ENCODE results near the gene PLA2G4E. TPM values are rescaled to one million over a fixed set of nuclear protein-coding genes. Genes with fewer than 3 reads are reported as not detected.

The PLA2G4E gene
- total and polyA plus RNA-seq, 2 of the 13 experiments (the other 11 are each of a cell fraction or from before 2014, with no cell fraction given): not detected

DNA sequence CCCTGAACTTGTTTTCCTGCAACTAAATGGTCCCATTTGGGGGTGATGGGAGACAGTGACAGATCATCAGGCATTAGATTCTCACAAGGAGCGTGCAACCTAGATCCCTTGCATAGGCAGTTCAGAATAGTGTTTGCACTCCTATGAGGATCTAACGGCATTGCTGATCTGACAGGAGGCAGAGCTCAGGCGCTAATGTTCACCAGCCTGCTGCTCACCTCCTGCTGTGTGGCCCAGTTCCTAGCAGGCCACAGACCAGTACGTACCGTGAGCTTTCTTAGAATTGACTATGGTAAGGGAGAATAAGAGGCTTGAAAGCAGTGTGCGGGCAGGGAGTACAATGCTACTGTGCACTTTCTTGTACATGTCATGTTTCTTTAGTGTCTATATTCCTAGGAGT is 17.6 kb upstream of the PLA2G4E start:
- CTCF ChIA-PET (ENCODE audit: low intra/inter-chr PET ratio, low total read pairs): no interaction called here
- Histone ChIP-seq H3K27me3 (ENCODE audit: control insufficient read depth in 1 of 2, insufficient read depth in 2 of 2, low read length in 2 of 2) (no peaks in the 10 kb centered on the region; a peak in 1 of 5 replicates), H3K9ac (ENCODE audit: insufficient read depth, low read depth, low read length) (no peak overlapping the region), H3K27ac (ENCODE audit: extremely low read length, insufficient read depth, low read length) (no peak overlapping the region), H3K9me3 (ENCODE audit: low read length) (no peaks in the 10 kb centered on the region), H3K4me3 (replicated peaks in 1 of 3; ENCODE audit: insufficient read depth in 1 of 3, low read depth in 2 of 3, low read length in 3 of 3) (no peak overlapping the region), H2AFZ (ENCODE audit: low read length) (no peak overlapping the region), H3K79me2 (ENCODE audit: insufficient read depth, low read length) (no peaks in the 10 kb centered on the region), H3K4me1 (ENCODE audit: insufficient read depth, low read length) (peaks cover 25% of the 10 kb centered on the region), H3K36me3 (replicated peaks in 1 of 2; ENCODE audit: control insufficient read depth in 1 of 2, insufficient read depth in 2 of 2, low read length in 2 of 2) (no peaks in the 10 kb centered on the region), H3K4me2 (ENCODE audit: low read depth, low read length) (no peak overlapping the region), H4K20me1 (ENCODE audit: insufficient read depth, low read length) (no peaks in the 10 kb centered on the region)
- in situ Hi-C loops (cut with HindIII; ENCODE audit: extremely low pct_ligation_motif_present, low pct_unique_long_range_greater_than_20kb): no loop called here
- WGBS (ENCODE audit: low lambda C conversion rate): 75% methylated on average over 2 of the region's 6 CpGs
- TF ChIP-seq, protein P1, sequence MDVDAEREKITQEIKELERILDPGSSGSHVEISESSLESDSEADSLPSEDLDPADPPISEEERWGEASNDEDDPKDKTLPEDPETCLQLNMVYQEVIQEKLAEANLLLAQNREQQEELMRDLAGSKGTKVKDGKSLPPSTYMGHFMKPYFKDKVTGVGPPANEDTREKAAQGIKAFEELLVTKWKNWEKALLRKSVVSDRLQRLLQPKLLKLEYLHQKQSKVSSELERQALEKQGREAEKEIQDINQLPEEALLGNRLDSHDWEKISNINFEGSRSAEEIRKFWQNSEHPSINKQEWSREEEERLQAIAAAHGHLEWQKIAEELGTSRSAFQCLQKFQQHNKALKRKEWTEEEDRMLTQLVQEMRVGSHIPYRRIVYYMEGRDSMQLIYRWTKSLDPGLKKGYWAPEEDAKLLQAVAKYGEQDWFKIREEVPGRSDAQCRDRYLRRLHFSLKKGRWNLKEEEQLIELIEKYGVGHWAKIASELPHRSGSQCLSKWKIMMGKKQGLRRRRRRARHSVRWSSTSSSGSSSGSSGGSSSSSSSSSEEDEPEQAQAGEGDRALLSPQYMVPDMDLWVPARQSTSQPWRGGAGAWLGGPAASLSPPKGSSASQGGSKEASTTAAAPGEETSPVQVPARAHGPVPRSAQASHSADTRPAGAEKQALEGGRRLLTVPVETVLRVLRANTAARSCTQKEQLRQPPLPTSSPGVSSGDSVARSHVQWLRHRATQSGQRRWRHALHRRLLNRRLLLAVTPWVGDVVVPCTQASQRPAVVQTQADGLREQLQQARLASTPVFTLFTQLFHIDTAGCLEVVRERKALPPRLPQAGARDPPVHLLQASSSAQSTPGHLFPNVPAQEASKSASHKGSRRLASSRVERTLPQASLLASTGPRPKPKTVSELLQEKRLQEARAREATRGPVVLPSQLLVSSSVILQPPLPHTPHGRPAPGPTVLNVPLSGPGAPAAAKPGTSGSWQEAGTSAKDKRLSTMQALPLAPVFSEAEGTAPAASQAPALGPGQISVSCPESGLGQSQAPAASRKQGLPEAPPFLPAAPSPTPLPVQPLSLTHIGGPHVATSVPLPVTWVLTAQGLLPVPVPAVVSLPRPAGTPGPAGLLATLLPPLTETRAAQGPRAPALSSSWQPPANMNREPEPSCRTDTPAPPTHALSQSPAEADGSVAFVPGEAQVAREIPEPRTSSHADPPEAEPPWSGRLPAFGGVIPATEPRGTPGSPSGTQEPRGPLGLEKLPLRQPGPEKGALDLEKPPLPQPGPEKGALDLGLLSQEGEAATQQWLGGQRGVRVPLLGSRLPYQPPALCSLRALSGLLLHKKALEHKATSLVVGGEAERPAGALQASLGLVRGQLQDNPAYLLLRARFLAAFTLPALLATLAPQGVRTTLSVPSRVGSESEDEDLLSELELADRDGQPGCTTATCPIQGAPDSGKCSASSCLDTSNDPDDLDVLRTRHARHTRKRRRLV (CRISPR knock-in tag; IDR thresholded peaks at IDR 0.05): no peak
- TF ChIP-seq ZIK1 (CRISPR knock-in tag; IDR thresholded peaks at IDR 0.05; ENCODE audit: borderline replicate concordance, low read depth) (no peak), SMYD3 (CRISPR knock-in tag; IDR thresholded peaks at IDR 0.05) (no peak), ZNF556 (CRISPR knock-in tag; IDR thresholded peaks at IDR 0.05; ENCODE audit: borderline replicate concordance) (no peak), PHF5A (CRISPR knock-in tag; IDR thresholded peaks at IDR 0.05; ENCODE audit: low read depth, unreplicated experiment) (no peak), HNRNPLL (IDR thresholded peaks at IDR 0.05; ENCODE audit: low read depth, low read length, poor library complexity, severe bottlenecking) (no peak), ZMYM4 (CRISPR knock-in tag; IDR thresholded peaks at IDR 0.05) (no peak), REL (CRISPR knock-in tag; conservative IDR thresholded peaks at IDR 0.05) (no peak), EZH2 (conservative IDR thresholded peaks at IDR 0.05; ENCODE audit: low read depth, low read length) (no peak)
- TF ChIP-seq, protein P2, sequence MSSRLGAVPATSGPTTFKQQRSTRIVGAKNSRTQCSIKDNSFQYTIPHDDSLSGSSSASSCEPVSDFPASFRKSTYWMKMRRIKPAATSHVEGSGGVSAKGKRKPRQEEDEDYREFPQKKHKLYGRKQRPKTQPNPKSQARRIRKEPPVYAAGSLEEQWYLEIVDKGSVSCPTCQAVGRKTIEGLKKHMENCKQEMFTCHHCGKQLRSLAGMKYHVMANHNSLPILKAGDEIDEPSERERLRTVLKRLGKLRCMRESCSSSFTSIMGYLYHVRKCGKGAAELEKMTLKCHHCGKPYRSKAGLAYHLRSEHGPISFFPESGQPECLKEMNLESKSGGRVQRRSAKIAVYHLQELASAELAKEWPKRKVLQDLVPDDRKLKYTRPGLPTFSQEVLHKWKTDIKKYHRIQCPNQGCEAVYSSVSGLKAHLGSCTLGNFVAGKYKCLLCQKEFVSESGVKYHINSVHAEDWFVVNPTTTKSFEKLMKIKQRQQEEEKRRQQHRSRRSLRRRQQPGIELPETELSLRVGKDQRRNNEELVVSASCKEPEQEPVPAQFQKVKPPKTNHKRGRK (CRISPR knock-in tag; IDR thresholded peaks at IDR 0.05): no peak
- TF ChIP-seq, protein P3, sequence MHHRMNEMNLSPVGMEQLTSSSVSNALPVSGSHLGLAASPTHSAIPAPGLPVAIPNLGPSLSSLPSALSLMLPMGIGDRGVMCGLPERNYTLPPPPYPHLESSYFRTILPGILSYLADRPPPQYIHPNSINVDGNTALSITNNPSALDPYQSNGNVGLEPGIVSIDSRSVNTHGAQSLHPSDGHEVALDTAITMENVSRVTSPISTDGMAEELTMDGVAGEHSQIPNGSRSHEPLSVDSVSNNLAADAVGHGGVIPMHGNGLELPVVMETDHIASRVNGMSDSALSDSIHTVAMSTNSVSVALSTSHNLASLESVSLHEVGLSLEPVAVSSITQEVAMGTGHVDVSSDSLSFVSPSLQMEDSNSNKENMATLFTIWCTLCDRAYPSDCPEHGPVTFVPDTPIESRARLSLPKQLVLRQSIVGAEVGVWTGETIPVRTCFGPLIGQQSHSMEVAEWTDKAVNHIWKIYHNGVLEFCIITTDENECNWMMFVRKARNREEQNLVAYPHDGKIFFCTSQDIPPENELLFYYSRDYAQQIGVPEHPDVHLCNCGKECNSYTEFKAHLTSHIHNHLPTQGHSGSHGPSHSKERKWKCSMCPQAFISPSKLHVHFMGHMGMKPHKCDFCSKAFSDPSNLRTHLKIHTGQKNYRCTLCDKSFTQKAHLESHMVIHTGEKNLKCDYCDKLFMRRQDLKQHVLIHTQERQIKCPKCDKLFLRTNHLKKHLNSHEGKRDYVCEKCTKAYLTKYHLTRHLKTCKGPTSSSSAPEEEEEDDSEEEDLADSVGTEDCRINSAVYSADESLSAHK (CRISPR knock-in tag; IDR thresholded peaks at IDR 0.05; ENCODE audit: borderline replicate concordance): no peak
- POLR2A ChIA-PET: no interaction called here
- intact Hi-C loops (cut with micrococcal nuclease; ENCODE audit: unreplicated experiment): no loop called here
- DNase-seq (ENCODE audit: low spot score): no peak
- no TSS peak for BruUV-seq (replicated peaks)
- FAIRE-seq: no peak
- ATAC-seq: no peak

Data from HepG2 (cell line).